AG04450 (cell line): Measurements from ENCODE around the gene BAHCC1. TPM values are rescaled to one million over a fixed set of nuclear protein-coding genes. Genes with fewer than 3 reads are reported as not detected.
"Not testable (repeated sequence)": the region's sequence is repeated elsewhere in the genome, so short reads cannot be mapped to it uniquely, and the experiment has no call there.

Experiments used
- CTCF ChIA-PET: fragments of 300-600, 350-600 bp; formaldehyde crosslinking; extraction: SDS; loops from one replicate; lab custom pipeline; 2022; ENCODE audit warnings: antibody characterized with exemption, inconsistent platforms; lab: Charles Lee
- POLR2A ChIA-PET: fragments of 350-600 bp; formaldehyde crosslinking; extraction: SDS; loops from one replicate; lab custom pipeline; 2021; ENCODE audit warnings: antibody characterized with exemption, inconsistent platforms; lab: Yijun Ruan, JAX
- DNase-seq: peaks from one replicate; pipeline ENCODE4 v3.0.0-alpha.2; 2011; ENCODE audit warnings: low read depth, low spot score
- H3K27ac ChIP-seq: one replicate; pipeline ENCODE4 v1.5.1; 2012; ENCODE audit warnings: low read depth, low read length, control low read depth
- H3K27me3 ChIP-seq: one replicate; pipeline ENCODE4 v1.6.0; 2012; ENCODE audit warnings: low read length; ENCODE audit not compliant: control insufficient read depth, insufficient read depth
- H3K4me3 ChIP-seq: 2 replicates; pipeline ENCODE4 v1.5.1; 2011; ENCODE audit warnings: mild to moderate bottlenecking, low read depth, low read length, control low read depth
- H3K9me3 ChIP-seq: 2 replicates; pipeline ENCODE4 v1.5.1; 2012; ENCODE audit warnings: low read length; ENCODE audit not compliant: control insufficient read depth, insufficient read depth
- CTCF ChIP-seq: IDR thresholded peaks from 2 replicates; pipeline ENCODE4 v1.5.1; 2011; ENCODE audit warnings: low read depth, low read length, control low read depth, inconsistent platforms
- polyA plus RNA-seq: library from polyadenylated mRNA; depleted of rRNA; stranded (reverse); fragments of >200 nt; gene quantifications from 2 replicates; pipeline ENCODE4 v1.2.3, GENCODE V29; 2011

The BAHCC1 gene
- polyA plus RNA-seq, 1 experiment: 1.3 TPM

GRCh38 chr17:81424151-81425017 lies 29.1 kb downstream of the BAHCC1 start:
- Histone ChIP-seq H3K9me3 (no peaks in the 10 kb centered on the region; the same call in 1 of the 2 replicates), H3K4me3 (no peak overlapping the region), H3K27me3 (no peaks in the 10 kb centered on the region), H3K27ac (no peak overlapping the region)
- no peak for DNase-seq
- ChIA-PET CTCF (no interaction called here), POLR2A (no interaction called here)
- TF ChIP-seq CTCF: no peak

GRCh38 chr17:81425041-81425440 lies 29.8 kb downstream of the BAHCC1 start:
- H3K27ac ChIP-seq, POLR2A ChIA-PET, H3K4me3 ChIP-seq, H3K27me3 ChIP-seq, CTCF ChIA-PET, DNase-seq, H3K9me3 ChIP-seq: not testable (repeated sequence)

- CTCF ChIA-PET, DNase-seq: not testable (repeated sequence)
Measured at GRCh38 chr17:81425716-81426392, 30.6 kb downstream of the BAHCC1 start.

GRCh38 chr17:81426393-81427172 lies 31.3 kb downstream of the BAHCC1 start:
- Histone ChIP-seq H3K9me3 (no peaks in the 10 kb centered on the region; the same call in 1 of the 2 replicates), H3K4me3 (no peak overlapping the region), H3K27me3 (no peaks in the 10 kb centered on the region), H3K27ac (no peak overlapping the region)
- POLR2A ChIA-PET: no interaction called here
- CTCF ChIA-PET: no interaction called here
- DNase-seq: no peak
- no peak for TF ChIP-seq CTCF

More at GRCh38 chr17:81425716-81426392, 30.6 kb downstream of the BAHCC1 start:
- H3K4me3 ChIP-seq, H3K27ac ChIP-seq, H3K9me3 ChIP-seq, POLR2A ChIA-PET, H3K27me3 ChIP-seq: not testable (repeated sequence)

GRCh38 chr17:81427173-81428120 lies 32.2 kb downstream of the BAHCC1 start:
- H3K27me3 ChIP-seq: no peaks in the 10 kb centered on the region
- ChIA-PET POLR2A (no interaction called here), CTCF (no interaction called here)
- no peak for DNase-seq
- no peak overlapping the region for H3K4me3 ChIP-seq
- no peaks in the 10 kb centered on the region; the same call in 1 of the 2 replicates for H3K9me3 ChIP-seq
- H3K27ac ChIP-seq: no peak overlapping the region
- TF ChIP-seq CTCF: no peak
